HG03139 (cell line): Measurements from ENCODE around the gene CADM2.

Source experiments
- ATAC-seq: cut with Tn5 transposase; IDR thresholded peaks from one replicate; pipeline ENCODE4 v1.9.1; 2021; ENCODE audit not compliant: unreplicated experiment

CADM2 gene

GRCh38 chr3:84983490-84983889 is 24.7 kb downstream of the CADM2 start:
- ATAC-seq, result no peak

- no peak for ATAC-seq
Measured at GRCh38 chr3:84984429-84984828, 25.6 kb downstream of the CADM2 start.

- no peak for ATAC-seq
Measured at GRCh38 chr3:84985795-84986194, 27.0 kb downstream of the CADM2 start.

- no peak for ATAC-seq
Measured at GRCh38 chr3:84987706-84988504, 29.1 kb downstream of the CADM2 start.

- no peak for ATAC-seq
Measured at GRCh38 chr3:84989102-84989501, 30.3 kb downstream of the CADM2 start.

- no peak for ATAC-seq
Measured at GRCh38 chr3:84991422-84991900, 32.7 kb downstream of the CADM2 start.

- ATAC-seq, result no peak
Measured at GRCh38 chr3:84993956-84994355, 35.2 kb downstream of the CADM2 start.

GRCh38 chr3:84998545-84998944 is 39.8 kb downstream of the CADM2 start:
- no peak for ATAC-seq

GRCh38 chr3:85003479-85003878 is 44.7 kb downstream of the CADM2 start:
- no peak for ATAC-seq

- ATAC-seq, result no peak
Measured at GRCh38 chr3:85004147-85004546, 45.4 kb downstream of the CADM2 start.

- ATAC-seq, result no peak
Measured at GRCh38 chr3:85005946-85006345, 47.2 kb downstream of the CADM2 start.

- no peak for ATAC-seq
Measured at GRCh38 chr3:85007195-85008094, 48.7 kb downstream of the CADM2 start.

GRCh38 chr3:85020828-85021227 is 62.0 kb downstream of the CADM2 start:
- no peak for ATAC-seq

- ATAC-seq, result no peak
Measured at GRCh38 chr3:85030052-85030451, 71.3 kb downstream of the CADM2 start.

GRCh38 chr3:85037203-85037602 is 78.4 kb downstream of the CADM2 start:
- no peak for ATAC-seq

- ATAC-seq, result no peak
Measured at GRCh38 chr3:85041001-85041400, 82.2 kb downstream of the CADM2 start.

GRCh38 chr3:85041562-85042055 is 82.8 kb downstream of the CADM2 start:
- ATAC-seq, result no peak

- ATAC-seq, result no peak
Measured at GRCh38 chr3:85050821-85051220, 92.0 kb downstream of the CADM2 start.

GRCh38 chr3:85051786-85052185 is 93.0 kb downstream of the CADM2 start:
- ATAC-seq, result no peak

- ATAC-seq, result no peak
Measured at GRCh38 chr3:85053626-85054025, 94.8 kb downstream of the CADM2 start.

- no peak for ATAC-seq
Measured at GRCh38 chr3:85054579-85054978, 95.8 kb downstream of the CADM2 start.

GRCh38 chr3:85068911-85069310 is 110.1 kb downstream of the CADM2 start:
- no peak for ATAC-seq
